Gastrocnemius medialis (tissue), 4 donors: ENCODE results near the gene CASP12. TPM values are rescaled to one million over a fixed set of nuclear protein-coding genes. Genes with fewer than 3 reads are reported as not detected.
"Not testable (repeated sequence)": the region's sequence is repeated elsewhere in the genome, so short reads cannot be mapped to it uniquely, and the experiment has no call there.

Experiments used
- ATAC-seq, 2 donors: fragments of 150-250 bp; one replicate each; pipeline ENCODE4 v1.9.1; 2016
- DNase-seq, 2 donors: peaks; one replicate each; pipeline ENCODE4 v3.0.0-alpha.2; 2019
- H3K27ac ChIP-seq, 4 donors: fragments of 200-600 bp; sonication (generic); 1 replicate in 1 of 4; 2 replicates in 3 of 4; pipeline ENCODE4 v1.5.1; 2016 to 2018; ENCODE audit warnings: mild to moderate bottlenecking in 2 of 4, moderate library complexity in 1 of 4
- H3K27me3 ChIP-seq, 3 donors: fragments of 200-600 bp; sonication (generic) in 2 of 3; 1 replicate in 1 of 3; 2 replicates in 2 of 3; pipeline versions ENCODE4 v1.5.1 to v1.6.0; 2016 to 2019; ENCODE audit warnings: mild to moderate bottlenecking in 1 of 3, moderate library complexity in 1 of 3
- H3K36me3 ChIP-seq, 2 donors: fragments of 200-600 bp; sonication (generic) in 1 of 2; one replicate each; pipeline ENCODE4 v1.5.1; 2017 to 2018
- H3K4me1 ChIP-seq, 2 donors: fragments of 200-600 bp; sonication (generic) in 1 of 2; one replicate each; pipeline ENCODE4 v1.5.1; 2016 to 2017; ENCODE audit warnings: mild to moderate bottlenecking in 2 of 2
- H3K4me3 ChIP-seq, 4 donors: fragments of 200-600 bp; sonication (generic) in 3 of 4; 1 replicate in 1 of 4; 2 replicates in 3 of 4; pipeline ENCODE4 v1.5.1; 2016 to 2019; ENCODE audit warnings: mild to moderate bottlenecking in 2 of 4
- H3K9me3 ChIP-seq, 3 donors: fragments of 200-600 bp; sonication (generic) in 2 of 3; 1 replicate in 1 of 3; 2 replicates in 2 of 3; pipeline ENCODE4 v1.5.1; 2016 to 2019
- CTCF ChIP-seq, 5 experiments: fragments of 450-650 bp in 3 of 5; fragments of 200-600 bp in 2 of 5; sonication (generic) in 2 of 5; IDR thresholded peaks in 4 of 5; conservative IDR thresholded peaks in 1 of 5; 1 replicate in 4 of 5; 2 replicates in 1 of 5; pipeline ENCODE4 v1.5.1; 2016 to 2019; ENCODE audit warnings: antibody characterized with exemption in 5 of 5, mild to moderate bottlenecking in 3 of 5, moderate library complexity in 3 of 5
- POLR2A ChIP-seq, 2 donors: fragments of 450-650 bp; IDR thresholded peaks; one replicate each; pipeline ENCODE4 v1.6.1; 2017; ENCODE audit warnings: antibody characterized with exemption in 2 of 2, mild to moderate bottlenecking in 2 of 2, moderate library complexity in 2 of 2
- in situ Hi-C, 4 donors: fragments of 200-750 bp; cut with MboI; loops; one replicate each; pipeline versions ENCODE4 v1.15.0 to v1.8.0; 2017; ENCODE audit warnings: low sequenced_read_pairs in 4 of 4
- intact Hi-C: fragments of 100-400 bp; cut with DNase I; formaldehyde crosslinking; loops from one replicate; pipeline ENCODE4 v1.15.1; 2023; ENCODE audit warnings: low total_unique reads
- total RNA-seq, 4 donors: library from RNA; depleted of rRNA; stranded (reverse); fragments of >200 nt; gene quantifications; one replicate each; pipeline versions ENCODE4 v1.1.0 to v1.2.3, GENCODE V29; 2016

CASP12 gene
- total RNA-seq, 4 donors from 2014 or later: 0.39 to 0.86 (median 0.49) TPM; not detected in 1

DNA sequence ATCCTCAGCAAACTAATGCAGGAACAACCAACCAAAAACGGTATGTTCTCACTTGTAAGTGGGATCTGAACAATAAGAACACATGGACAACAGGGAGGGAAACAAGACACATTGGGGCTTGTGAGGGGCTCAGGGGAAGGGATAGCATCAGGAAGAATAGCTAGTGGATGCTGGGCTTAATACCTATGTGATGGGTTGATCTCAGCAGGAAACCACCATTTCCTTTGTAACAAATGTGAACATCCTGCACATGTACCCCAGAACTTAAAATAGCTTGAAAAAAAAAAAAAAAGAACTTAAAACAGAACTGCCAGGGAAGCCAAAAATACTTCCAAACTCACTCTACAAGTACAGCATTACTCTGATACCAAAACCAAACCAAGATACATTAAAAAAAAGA is 36.3 kb upstream of the CASP12 start:
- ATAC-seq: no peak
- H3K36me3 ChIP-seq: no peaks in the 10 kb centered on the region
- no peaks in the 10 kb centered on the region for H3K9me3 ChIP-seq
- H3K27ac ChIP-seq: no peak overlapping the region
- H3K4me1 ChIP-seq: no peaks in the 10 kb centered on the region
- in situ Hi-C loops: no loop called here
- H3K4me3 ChIP-seq: no peak overlapping the region
- TF ChIP-seq POLR2A (IDR thresholded peaks at IDR 0.05) (no peak), CTCF (IDR thresholded peaks at IDR 0.05 in 4 of 5, conservative IDR thresholded peaks at IDR 0.05 in 1 of 5) (no peak)
- H3K27me3 ChIP-seq: no peaks in the 10 kb centered on the region
- intact Hi-C loops: no loop called here
- DNase-seq: no peak

DNA sequence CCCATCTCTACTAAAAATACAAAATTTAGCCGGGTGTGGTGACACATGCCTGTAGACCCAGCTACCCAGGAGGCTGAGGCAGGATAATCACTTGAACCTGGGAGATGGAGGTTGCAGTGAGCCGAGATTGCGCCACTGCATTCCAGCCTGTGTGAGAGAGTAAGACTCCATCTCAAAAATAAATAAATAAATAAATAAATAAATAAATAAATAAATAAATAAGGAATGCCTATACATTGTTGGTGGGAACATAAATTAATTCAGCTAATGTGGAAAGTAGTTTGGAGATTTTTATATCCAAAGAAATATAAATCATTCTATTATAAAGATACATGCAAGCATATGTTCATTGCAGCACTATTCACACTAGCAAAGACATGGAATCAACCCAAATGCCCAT is 35.8 kb upstream of the CASP12 start:
- H3K27ac ChIP-seq, H3K36me3 ChIP-seq, H3K9me3 ChIP-seq, H3K4me1 ChIP-seq, H3K27me3 ChIP-seq, in situ Hi-C loops, intact Hi-C loops, H3K4me3 ChIP-seq, ATAC-seq, DNase-seq: not testable (repeated sequence)

DNA sequence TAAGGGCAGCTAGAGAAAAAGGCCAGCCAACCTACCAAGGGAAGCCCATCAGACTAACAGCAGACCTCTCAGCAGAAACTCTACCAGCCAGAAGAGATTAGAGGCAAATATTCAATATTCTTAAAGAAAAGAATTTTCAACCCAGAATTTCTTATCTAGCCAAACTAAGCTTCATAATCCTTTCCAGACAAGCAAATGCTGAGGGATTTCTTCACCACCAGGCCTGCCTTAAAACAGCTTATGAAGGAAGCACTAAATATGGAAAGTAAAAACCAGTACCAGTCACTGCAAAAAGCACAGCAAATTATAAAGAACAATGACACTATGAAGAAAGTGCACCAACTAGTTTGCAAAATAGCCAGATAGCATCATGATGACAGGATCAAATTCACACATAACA is 30.6 kb upstream of the CASP12 start:
- Histone ChIP-seq H3K4me3 (no peak overlapping the region), H3K9me3 (no peaks in the 10 kb centered on the region), H3K36me3 (no peaks in the 10 kb centered on the region), H3K27ac (no peak overlapping the region), H3K4me1 (no peaks in the 10 kb centered on the region), H3K27me3 (no peaks in the 10 kb centered on the region)
- no peak for DNase-seq
- in situ Hi-C loops: no loop called here
- no peak for ATAC-seq
- intact Hi-C loops: no loop called here
- TF ChIP-seq POLR2A (IDR thresholded peaks at IDR 0.05): no peak
- no peak for TF ChIP-seq CTCF (IDR thresholded peaks at IDR 0.05 in 4 of 5, conservative IDR thresholded peaks at IDR 0.05 in 1 of 5)

DNA sequence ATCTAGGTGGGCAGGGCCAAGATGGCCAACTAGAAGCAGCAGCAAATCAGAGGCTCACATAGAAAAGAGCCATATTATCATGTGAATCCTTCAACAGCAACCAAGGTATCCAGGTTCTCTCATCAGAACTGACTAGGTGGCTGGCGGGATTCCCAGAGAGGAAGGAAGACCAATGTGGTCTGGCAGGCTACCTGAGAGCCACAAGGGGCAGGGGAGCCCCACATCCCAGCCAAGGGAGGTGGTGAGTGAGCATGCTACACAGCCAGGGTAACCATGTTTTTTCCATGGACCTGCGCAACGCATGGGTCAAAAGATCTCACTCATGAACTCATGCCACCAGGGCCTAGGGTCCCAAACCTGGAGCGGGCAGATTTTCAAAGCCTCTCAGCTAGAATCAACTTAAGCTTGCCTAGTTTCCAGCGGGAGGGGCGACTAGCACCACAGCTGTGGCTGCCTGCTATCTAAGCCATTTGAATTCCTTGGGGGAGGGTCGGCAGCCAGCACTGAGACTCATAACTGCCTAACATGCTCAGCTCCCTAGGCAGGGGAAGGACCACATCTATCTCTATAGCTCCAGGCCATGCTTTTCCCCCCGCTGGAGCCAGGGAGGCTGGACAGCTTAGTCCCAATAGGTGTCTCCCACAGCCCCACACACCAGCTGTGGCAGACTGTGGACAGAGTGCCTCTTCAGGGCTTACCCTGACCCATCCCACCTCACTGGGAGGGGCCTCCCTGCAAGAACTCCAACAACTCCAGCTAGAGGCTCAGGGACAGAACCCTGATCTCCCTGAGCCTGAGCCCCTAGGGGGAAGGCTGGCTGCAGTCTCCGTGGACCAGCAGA is 28.7 kb upstream of the CASP12 start:
- H3K4me3 ChIP-seq: no peak overlapping the region
- ATAC-seq: no peak
- no peak overlapping the region for H3K27ac ChIP-seq
- intact Hi-C loops: no loop called here
- H3K27me3 ChIP-seq: no peaks in the 10 kb centered on the region
- no peak for DNase-seq
- in situ Hi-C loops: no loop called here
- no peaks in the 10 kb centered on the region for H3K9me3 ChIP-seq
- no peaks in the 10 kb centered on the region for H3K36me3 ChIP-seq
- no peaks in the 10 kb centered on the region for H3K4me1 ChIP-seq
- TF ChIP-seq POLR2A (IDR thresholded peaks at IDR 0.05): no peak
- TF ChIP-seq CTCF (IDR thresholded peaks at IDR 0.05 in 4 of 5, conservative IDR thresholded peaks at IDR 0.05 in 1 of 5): no peak

DNA sequence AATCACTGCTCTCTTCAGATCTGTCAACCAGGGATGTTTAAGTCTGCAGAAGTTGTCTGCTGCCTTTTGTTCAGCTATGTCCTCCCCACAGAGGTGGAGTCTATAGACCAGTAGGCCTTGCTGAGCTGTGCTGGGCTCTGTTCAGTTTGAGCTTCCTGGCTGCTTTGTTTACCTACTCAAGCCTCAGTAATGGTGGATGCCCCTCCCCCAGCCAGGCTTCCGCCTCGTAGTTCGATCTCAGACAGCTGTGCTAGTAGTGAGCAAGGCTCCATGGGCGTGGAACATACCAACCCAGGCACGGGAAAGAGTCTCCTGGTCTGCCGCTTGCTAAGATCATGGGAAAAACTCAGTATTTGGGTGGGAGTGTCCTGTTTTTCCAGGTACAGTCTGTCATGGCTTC is 27.6 kb upstream of the CASP12 start:
- Histone ChIP-seq H3K27me3 (no peaks in the 10 kb centered on the region), H3K4me3 (no peak overlapping the region), H3K27ac (no peak overlapping the region), H3K36me3 (no peaks in the 10 kb centered on the region), H3K4me1 (no peaks in the 10 kb centered on the region), H3K9me3 (no peaks in the 10 kb centered on the region)
- in situ Hi-C loops: no loop called here
- DNase-seq (no peak), ATAC-seq (no peak)
- TF ChIP-seq CTCF (IDR thresholded peaks at IDR 0.05 in 4 of 5, conservative IDR thresholded peaks at IDR 0.05 in 1 of 5) (no peak), POLR2A (IDR thresholded peaks at IDR 0.05) (no peak)
- intact Hi-C loops: no loop called here
